ENCODE data around the gene BUD23.

The BUD23 gene

DNA sequence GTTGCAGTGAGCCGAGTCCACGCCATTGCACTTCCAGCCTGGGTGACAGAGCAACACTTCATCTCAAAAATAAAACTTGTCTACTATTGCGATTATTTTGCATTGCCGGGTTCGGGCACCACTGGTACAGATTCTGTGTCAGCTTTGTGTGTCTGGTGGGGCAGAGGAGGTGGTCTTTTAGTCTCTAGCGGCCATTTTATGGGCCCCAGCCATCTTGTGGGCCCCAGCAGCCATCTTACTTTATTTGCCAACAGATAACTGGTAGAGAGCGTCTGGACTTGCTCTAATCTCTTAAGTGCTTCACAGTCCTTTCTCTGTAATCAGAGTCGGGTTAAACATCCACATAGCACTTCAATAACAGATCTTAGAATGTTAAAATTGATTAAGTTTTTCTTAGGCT is 4.9 kb downstream of the BUD23 start:
- Histone ChIP-seq H3K9ac (no peak overlapping the region), H3K36me3 (ENCODE audit: control insufficient read depth, insufficient read depth, low read length) (no peaks in the 10 kb centered on the region)

DNA sequence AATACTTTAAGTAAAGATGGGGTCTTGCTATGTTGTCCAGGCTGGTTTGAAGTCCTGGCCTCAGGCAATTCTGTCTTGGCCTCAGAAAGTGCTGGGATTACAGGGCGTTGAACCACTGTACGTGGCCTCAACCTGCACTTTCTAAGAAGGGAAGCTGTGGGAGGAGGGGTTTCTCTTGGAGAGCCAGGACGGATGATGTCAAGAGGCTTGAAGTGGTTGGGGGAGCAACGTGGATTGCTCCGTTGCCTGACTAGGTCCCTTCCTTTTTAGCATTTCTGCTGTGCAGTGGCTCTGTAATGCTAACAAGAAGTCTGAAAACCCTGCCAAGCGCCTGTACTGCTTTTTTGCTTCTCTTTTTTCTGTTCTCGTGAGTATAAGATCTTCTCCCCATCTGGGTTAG is 7.2 kb downstream of the BUD23 start:
- H3K4me1 ChIP-seq: no peaks in the 10 kb centered on the region
- H3K36me3 ChIP-seq (ENCODE audit: control insufficient read depth, insufficient read depth, low read length): no peaks in the 10 kb centered on the region
- peaks cover 4% of the 10 kb centered on the region for H3K79me2 ChIP-seq
- TF ChIP-seq, protein P1, sequence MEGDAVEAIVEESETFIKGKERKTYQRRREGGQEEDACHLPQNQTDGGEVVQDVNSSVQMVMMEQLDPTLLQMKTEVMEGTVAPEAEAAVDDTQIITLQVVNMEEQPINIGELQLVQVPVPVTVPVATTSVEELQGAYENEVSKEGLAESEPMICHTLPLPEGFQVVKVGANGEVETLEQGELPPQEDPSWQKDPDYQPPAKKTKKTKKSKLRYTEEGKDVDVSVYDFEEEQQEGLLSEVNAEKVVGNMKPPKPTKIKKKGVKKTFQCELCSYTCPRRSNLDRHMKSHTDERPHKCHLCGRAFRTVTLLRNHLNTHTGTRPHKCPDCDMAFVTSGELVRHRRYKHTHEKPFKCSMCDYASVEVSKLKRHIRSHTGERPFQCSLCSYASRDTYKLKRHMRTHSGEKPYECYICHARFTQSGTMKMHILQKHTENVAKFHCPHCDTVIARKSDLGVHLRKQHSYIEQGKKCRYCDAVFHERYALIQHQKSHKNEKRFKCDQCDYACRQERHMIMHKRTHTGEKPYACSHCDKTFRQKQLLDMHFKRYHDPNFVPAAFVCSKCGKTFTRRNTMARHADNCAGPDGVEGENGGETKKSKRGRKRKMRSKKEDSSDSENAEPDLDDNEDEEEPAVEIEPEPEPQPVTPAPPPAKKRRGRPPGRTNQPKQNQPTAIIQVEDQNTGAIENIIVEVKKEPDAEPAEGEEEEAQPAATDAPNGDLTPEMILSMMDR (IDR thresholded peaks at IDR 0.05): no peak
- no peak overlapping the region for H3K9ac ChIP-seq
- no peaks in the 10 kb centered on the region for H3K27me3 ChIP-seq (ENCODE audit: control insufficient read depth, insufficient read depth, low read length)
- H2AFZ ChIP-seq: no peak overlapping the region
- H3K4me3 ChIP-seq (ENCODE audit: low read depth, low read length): no peak overlapping the region
- no peak overlapping the region for H3K4me2 ChIP-seq (ENCODE audit: low read length)
- H3K9me3 ChIP-seq (ENCODE audit: control insufficient read depth, low read length): no peaks in the 10 kb centered on the region
- no peak overlapping the region for H3K27ac ChIP-seq

More for the DNA sequence above, 4.9 kb downstream of the BUD23 start:
- Histone ChIP-seq H3K4me1 (no peaks in the 10 kb centered on the region), H3K9me3 (ENCODE audit: control insufficient read depth, low read length) (no peaks in the 10 kb centered on the region), H3K4me3 (ENCODE audit: low read depth, low read length) (no peak overlapping the region), H3K27me3 (ENCODE audit: control insufficient read depth, insufficient read depth, low read length) (no peaks in the 10 kb centered on the region), H3K27ac (no peak overlapping the region), H2AFZ (no peak overlapping the region), H3K79me2 (peaks cover 19% of the 10 kb centered on the region), H3K4me2 (ENCODE audit: low read length) (no peak overlapping the region)
- TF ChIP-seq, protein P1 (IDR thresholded peaks at IDR 0.05): no peak

DNA sequence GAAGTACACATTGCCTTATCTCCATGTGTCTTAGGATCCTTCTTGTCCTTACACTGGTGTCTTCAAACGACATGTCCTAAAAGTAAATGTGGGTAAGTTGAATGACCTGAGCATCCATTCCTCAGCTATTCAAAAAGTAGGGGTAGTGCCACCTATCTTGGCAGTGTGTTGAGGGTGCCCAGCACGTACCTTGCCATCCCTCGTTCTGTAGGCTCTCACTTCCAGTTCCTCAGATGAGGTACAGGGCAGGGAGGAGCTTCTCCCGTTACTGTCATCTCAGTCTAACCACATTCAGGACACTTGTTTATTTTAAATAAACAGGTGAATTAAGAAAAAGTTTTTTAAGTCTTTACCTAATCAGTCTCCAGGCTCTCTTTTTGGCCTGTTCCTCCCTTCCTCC is 13.0 kb downstream of the BUD23 start:
- Histone ChIP-seq H3K27ac (no peak overlapping the region), H3K36me3 (ENCODE audit: control insufficient read depth, insufficient read depth, low read length) (no peaks in the 10 kb centered on the region), H3K4me2 (ENCODE audit: low read length) (no peak overlapping the region)

DNA sequence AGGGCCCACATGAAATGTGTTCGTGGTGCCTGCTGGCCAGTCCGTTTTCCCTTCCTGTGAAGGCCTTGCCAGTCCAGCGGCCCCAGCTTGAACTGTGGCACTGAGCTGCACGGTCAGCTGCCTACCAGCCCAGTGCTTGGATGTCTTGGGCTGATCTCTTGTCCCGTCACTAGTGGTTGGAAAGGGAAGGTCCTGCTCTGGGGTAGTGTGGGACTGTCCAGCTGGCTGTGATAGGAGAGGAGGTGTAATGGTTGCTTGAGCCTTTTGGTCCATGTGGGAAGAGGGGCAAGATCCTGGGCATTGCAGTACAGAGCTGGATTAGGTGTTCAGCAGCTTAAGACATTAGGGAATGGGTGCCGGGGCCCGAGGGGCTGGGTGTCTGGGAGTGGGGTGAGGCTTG is 15.0 kb downstream of the BUD23 start:
- H3K4me1 ChIP-seq: no peaks in the 10 kb centered on the region
- TF ChIP-seq, protein P1 (IDR thresholded peaks at IDR 0.05): no peak
- H3K4me3 ChIP-seq (ENCODE audit: low read depth, low read length): no peak overlapping the region
- no peak overlapping the region for H3K4me2 ChIP-seq (ENCODE audit: low read length)
- no peaks in the 10 kb centered on the region for H3K27me3 ChIP-seq (ENCODE audit: control insufficient read depth, insufficient read depth, low read length)
- H3K79me2 ChIP-seq: no peaks in the 10 kb centered on the region
- no peaks in the 10 kb centered on the region for H3K9me3 ChIP-seq (ENCODE audit: control insufficient read depth, low read length)
- no peak overlapping the region for H3K27ac ChIP-seq
- no peaks in the 10 kb centered on the region for H3K36me3 ChIP-seq (ENCODE audit: control insufficient read depth, insufficient read depth, low read length)
- H3K9ac ChIP-seq: no peak overlapping the region
- no peak overlapping the region for H2AFZ ChIP-seq

More for the DNA sequence above, 13.0 kb downstream of the BUD23 start:
- no peaks in the 10 kb centered on the region for H3K27me3 ChIP-seq (ENCODE audit: control insufficient read depth, insufficient read depth, low read length)
- no peaks in the 10 kb centered on the region for H3K79me2 ChIP-seq
- no peak overlapping the region for H3K9ac ChIP-seq
- H3K4me3 ChIP-seq (ENCODE audit: low read depth, low read length): no peak overlapping the region
- no peaks in the 10 kb centered on the region for H3K4me1 ChIP-seq
- H3K9me3 ChIP-seq (ENCODE audit: control insufficient read depth, low read length): no peaks in the 10 kb centered on the region
- TF ChIP-seq, protein P1 (IDR thresholded peaks at IDR 0.05): no peak
- H2AFZ ChIP-seq: no peak overlapping the region

DNA sequence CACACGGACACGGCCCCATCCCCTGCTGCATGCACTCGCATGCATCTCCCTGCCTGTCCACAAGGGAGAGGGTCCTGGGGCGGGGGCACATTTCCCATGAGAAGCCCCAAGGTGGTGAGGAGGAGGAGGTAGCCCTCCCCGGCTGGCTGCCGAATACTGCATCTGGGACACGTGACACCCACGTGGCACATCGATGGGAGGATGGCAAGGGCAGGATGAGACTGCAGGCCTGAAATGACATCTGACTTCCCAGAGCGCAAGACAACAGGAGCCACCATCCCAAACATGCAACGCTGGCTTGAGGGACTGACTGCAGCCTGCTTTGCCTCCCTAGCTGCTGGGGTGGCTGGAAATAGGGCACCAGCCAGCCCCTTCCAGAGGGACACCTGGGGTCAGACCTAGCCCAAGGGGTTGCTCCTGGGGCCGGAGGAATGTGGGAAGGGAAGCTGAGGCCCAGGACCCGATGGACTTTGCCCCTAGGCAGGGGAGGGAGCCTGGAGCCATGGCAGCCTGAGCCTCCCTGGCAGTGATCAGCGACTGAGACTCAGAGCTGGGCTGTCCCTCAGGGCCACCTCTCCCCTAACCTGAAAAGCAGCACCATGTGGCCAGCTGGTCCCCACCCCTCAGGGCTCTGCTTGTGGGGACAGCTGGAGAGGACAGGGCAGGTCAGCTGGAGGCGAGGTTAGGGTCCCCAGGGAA is 16.1 kb downstream of the BUD23 start:
- TF ChIP-seq, protein P1 (IDR thresholded peaks at IDR 0.05): no peak
- no peaks in the 10 kb centered on the region for H3K79me2 ChIP-seq
- H3K27me3 ChIP-seq (ENCODE audit: control insufficient read depth, insufficient read depth, low read length): no peaks in the 10 kb centered on the region
- H3K36me3 ChIP-seq (ENCODE audit: control insufficient read depth, insufficient read depth, low read length): no peaks in the 10 kb centered on the region
- H3K27ac ChIP-seq: no peak overlapping the region
- no peak overlapping the region for H3K4me3 ChIP-seq (ENCODE audit: low read depth, low read length)
- H3K9me3 ChIP-seq (ENCODE audit: control insufficient read depth, low read length): no peaks in the 10 kb centered on the region
- H3K4me1 ChIP-seq: no peaks in the 10 kb centered on the region
- no peak overlapping the region for H3K4me2 ChIP-seq (ENCODE audit: low read length)
- no peak overlapping the region for H3K9ac ChIP-seq
- H2AFZ ChIP-seq: no peak overlapping the region

Measured in parathyroid adenoma (tissue), 2 donors.